GM21737 (cell line): Measurements from ENCODE around the gene CEP85L.
A peak's percentile ranks its signal among the peaks of the same experiment; 100 is the strongest.

Source experiments
- ATAC-seq: cut with Tn5 transposase; IDR thresholded peaks from one replicate; pipeline ENCODE4 v1.9.1; 2021; ENCODE audit warnings: mild to moderate bottlenecking, moderate library complexity; ENCODE audit not compliant: unreplicated experiment

The CEP85L gene

GRCh38 chr6:118502169-118502568, 149.2 kb downstream of the CEP85L start:
- ATAC-seq, result no peak

GRCh38 chr6:118501765-118502164, 149.6 kb downstream of the CEP85L start:
- ATAC-seq, result no peak

- no peak for ATAC-seq
Measured at GRCh38 chr6:118501099-118501498, 150.3 kb downstream of the CEP85L start.

- ATAC-seq, result no peak
Measured at GRCh38 chr6:118500130-118501015, 151.0 kb downstream of the CEP85L start.

- no peak for ATAC-seq
Measured at GRCh38 chr6:118495485-118496280, 155.7 kb downstream of the CEP85L start.

- ATAC-seq, result no peak
Measured at GRCh38 chr6:118494091-118494490, 157.3 kb downstream of the CEP85L start.

- no peak for ATAC-seq
Measured at GRCh38 chr6:118489990-118490389, 161.4 kb downstream of the CEP85L start.

- ATAC-seq, result no peak
Measured at GRCh38 chr6:118488631-118489030, 162.8 kb downstream of the CEP85L start.

- peak; percentile 93 for ATAC-seq
Measured at GRCh38 chr6:118485601-118486550, 165.5 kb downstream of the CEP85L start.

GRCh38 chr6:118476551-118476950, 174.8 kb downstream of the CEP85L start:
- no peak for ATAC-seq

GRCh38 chr6:118473266-118473665, 178.1 kb downstream of the CEP85L start:
- no peak for ATAC-seq

GRCh38 chr6:118469468-118469867, 181.9 kb downstream of the CEP85L start:
- no peak for ATAC-seq

GRCh38 chr6:118468682-118469465, 182.5 kb downstream of the CEP85L start:
- no peak for ATAC-seq

- ATAC-seq, result no peak
Measured at GRCh38 chr6:118467181-118467580, 184.2 kb downstream of the CEP85L start.

- ATAC-seq, result no peak
Measured at GRCh38 chr6:118464620-118465019, 186.8 kb downstream of the CEP85L start.

GRCh38 chr6:118460958-118461470, 190.4 kb downstream of the CEP85L start:
- no peak for ATAC-seq

- ATAC-seq, result no peak
Measured at GRCh38 chr6:118456982-118457381, 194.4 kb downstream of the CEP85L start.

- no peak for ATAC-seq
Measured at GRCh38 chr6:118451839-118452238, 199.6 kb downstream of the CEP85L start.

GRCh38 chr6:118444796-118445195, 206.6 kb downstream of the CEP85L start:
- ATAC-seq, result no peak

GRCh38 chr6:118436482-118436881, 214.9 kb downstream of the CEP85L start:
- no peak for ATAC-seq
